GM21423 (cell line): Measurements from ENCODE around the gene OR8K5.
"Not testable (repeated sequence)": the region's sequence is repeated elsewhere in the genome, so short reads cannot be mapped to it uniquely, and the experiment has no call there.

Experiments
- ATAC-seq: cut with Tn5 transposase; IDR thresholded peaks from one replicate; pipeline ENCODE4 v1.9.1; 2021; ENCODE audit warnings: mild to moderate bottlenecking, moderate library complexity; ENCODE audit not compliant: unreplicated experiment

The OR8K5 gene, protein sequence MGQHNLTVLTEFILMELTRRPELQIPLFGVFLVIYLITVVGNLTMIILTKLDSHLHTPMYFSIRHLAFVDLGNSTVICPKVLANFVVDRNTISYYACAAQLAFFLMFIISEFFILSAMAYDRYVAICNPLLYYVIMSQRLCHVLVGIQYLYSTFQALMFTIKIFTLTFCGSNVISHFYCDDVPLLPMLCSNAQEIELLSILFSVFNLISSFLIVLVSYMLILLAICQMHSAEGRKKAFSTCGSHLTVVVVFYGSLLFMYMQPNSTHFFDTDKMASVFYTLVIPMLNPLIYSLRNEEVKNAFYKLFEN

DNA sequence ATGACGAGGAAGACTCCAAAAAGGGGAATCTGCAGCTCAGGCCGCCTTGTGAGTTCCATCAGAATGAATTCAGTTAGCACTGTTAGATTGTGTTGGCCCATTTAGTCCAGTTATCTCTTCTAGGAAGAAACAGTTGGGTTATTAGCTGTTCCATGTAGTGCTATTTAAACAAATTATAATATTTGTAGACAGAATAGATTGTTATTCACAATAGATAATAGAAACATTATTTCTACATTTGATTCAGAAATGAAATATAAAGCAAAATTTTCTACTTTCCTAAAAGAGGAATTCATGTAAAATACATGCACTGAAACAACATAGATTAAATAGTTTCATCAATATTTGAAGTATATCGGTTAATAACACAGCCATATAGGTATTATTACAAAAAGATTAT is at the start of gene OR8K5:
Gene OR8K5 (minus strand): TSS at position 101 of the 400 bp plus-strand sequence. CDS start 0 bp downstream, at position 101.
- ATAC-seq: no peak

DNA sequence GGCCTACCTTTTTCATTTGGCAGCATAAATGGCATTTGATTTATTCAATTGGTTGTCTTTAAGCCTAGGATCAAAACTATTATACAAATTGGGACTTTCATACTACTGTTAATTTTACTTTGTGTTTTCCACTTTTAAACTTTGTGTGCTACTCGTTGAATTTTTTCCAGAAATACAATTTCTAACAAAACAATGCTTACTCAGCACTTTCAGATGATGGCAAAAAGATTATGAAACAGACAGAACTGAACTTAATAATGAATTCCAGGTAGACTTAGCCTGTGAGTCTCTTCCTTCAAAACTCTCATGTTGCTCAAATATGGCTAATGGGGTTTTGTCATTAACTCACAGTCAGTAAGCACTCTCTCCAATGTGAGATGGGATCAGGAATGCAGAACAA is 47.7 kb upstream of the OR8K5 start:
- no peak for ATAC-seq

DNA sequence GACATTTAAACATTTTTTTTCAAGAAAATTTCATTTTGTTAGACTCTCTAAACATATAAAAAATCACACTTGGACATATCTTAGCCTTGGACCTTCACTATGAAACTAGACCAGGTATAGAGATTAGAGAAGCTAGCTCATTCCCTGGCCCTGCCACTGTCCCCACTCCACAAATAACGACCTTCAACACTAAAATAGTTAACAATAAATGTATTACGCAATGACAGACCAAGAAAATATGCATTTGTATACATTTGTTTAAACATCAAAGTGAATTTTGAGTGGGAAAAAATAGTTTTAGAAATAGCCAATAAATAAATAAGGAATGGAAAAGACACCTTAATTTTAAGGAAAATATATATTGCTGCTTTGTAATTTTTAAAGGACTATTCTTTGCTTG is 37.2 kb upstream of the OR8K5 start:
- ATAC-seq: no peak

DNA sequence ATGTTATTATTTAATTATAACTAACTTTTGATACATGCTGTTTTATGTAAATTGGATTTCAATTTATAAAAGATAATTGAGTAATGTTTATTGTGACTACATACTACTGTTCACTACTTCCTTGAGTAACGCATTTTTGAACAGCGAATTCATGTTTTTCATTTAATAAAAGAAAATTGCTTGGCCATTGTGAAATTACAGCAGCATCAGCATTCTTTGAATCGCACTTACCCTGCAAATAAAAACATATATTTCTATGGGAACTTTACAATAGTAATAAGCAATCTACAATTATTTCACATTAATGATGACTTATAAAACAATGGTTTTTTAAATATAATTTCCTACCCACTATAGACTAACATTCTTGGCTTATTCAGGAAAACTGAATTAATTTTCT is 36.6 kb upstream of the OR8K5 start:
- ATAC-seq: no peak

DNA sequence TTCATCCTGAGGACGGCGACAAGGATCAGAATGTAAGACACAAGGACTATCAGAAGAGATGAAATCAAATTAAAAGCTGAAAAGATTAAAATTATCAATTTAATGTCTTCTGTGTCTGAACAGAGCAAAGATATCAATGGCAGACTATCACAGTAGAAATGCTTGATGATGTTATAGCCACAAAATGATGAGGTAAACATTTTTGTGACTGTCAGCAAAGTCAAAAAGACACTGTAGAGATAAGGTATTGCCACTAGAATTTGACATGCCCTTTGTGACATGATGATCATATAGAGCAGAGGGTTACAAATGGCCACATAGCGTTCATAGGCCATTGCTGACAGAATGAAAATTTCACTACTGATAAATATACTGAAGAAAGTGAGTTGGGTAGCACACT is 28.5 kb upstream of the OR8K5 start:
- no peak for ATAC-seq

DNA sequence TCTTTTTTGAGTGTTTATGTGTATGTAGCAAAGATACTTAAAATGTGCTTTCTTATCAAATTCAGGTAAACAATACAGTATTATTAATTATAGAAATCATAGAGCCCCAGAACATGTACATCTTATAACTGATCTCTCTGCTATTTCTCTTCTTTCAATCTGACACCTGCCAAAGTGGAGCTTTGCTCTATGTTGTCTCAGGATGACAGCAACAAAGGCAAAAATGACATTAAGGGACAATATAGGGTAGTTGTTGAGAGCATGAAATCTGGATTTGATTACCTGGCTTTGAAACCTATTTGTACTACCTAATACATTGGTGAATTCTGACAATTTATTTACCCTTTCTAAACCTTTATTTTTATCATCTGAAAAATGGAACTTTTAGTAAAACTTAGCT is 23.3 kb upstream of the OR8K5 start:
- no peak for ATAC-seq

DNA sequence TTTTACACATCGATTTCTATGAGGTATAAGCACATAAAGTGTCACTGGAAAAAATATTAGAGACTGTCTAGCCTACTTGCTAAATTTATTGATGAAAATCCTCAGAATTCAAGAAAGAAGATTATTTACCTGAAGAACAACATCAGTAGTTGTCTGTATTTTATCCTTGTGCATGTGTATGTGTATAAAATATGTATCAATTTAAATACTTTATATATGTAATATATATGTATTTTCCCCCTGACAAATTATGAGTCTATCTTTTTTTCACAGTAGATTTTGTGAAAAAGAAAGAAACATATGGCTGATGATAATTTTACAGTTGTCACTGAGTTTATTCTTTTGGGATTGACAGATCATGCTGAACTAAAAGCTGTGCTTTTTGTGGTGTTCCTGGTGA is 16.2 kb upstream of the OR8K5 start, which contains the start of gene OR5J2:
Gene OR5J2 (plus strand): TSS at position 301 of the 400 bp plus-strand sequence. CDS start 0 bp downstream, at position 301.
- no peak for ATAC-seq

DNA sequence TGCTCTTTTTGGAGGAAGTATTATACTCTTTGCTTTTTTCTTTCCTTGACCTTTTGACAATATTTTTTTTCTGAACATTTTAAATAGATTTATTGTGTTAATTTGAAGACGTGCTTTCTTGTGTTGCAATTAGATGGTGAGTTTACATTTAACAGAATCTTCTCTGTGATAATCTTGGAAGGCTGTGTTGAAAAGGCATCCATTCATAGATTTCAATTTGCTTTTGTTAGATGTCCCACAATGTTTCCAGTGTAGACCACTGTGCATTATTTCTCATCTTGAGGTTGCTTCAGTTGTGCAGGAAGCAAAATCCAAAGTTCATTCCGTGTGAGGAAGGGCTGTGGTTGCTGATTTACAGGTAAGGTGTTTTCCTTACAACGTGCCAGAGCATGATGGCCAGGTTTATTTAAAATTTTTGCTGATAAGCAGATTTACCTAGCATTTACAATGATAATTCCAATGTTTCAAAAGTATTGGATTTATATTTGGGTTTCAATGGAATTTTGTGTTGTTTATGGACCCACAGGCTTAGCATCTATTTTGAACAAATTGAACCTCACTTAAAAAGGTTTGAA is 12.2 kb upstream of the OR8K5 start:
- ATAC-seq: no peak

DNA sequence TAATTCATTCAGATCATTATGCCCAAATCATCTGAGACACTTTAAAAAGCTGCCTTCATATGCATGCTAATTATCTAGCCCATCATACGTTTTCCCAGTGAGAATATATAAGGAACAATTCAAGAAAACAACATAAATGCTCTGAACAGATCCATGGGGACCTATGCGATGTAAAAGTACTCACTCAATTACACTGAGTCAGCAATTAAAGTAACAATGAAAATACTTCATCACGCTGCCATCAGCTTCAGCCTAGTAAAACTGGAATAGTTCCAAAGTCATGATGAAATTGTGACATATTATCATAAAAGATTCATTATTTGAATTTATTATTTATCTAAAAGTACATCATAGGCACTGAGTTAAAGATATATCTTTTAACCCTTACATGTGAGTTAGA is 3.7 kb upstream of the OR8K5 start:
- no peak for ATAC-seq

DNA sequence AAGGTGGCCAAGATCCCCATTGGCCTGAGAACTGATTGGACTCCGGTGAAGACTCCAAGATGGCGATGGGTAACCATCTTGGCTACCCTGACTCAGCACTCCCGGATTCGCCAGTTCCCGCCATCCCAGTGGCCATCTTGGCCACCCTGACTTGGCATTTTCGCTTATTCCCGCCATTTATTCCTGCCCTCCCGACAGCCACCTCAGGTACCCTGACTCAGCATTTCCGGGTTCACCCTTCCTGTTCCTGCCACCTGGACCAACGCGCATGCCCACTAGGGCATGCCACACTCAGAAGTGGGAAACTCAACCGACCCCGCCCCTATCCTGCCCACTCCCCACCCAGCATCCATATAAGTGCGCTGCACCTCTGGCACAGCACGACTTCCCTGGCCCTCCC is 7.8 kb downstream of the OR8K5 start:
- ATAC-seq: no peak

DNA sequence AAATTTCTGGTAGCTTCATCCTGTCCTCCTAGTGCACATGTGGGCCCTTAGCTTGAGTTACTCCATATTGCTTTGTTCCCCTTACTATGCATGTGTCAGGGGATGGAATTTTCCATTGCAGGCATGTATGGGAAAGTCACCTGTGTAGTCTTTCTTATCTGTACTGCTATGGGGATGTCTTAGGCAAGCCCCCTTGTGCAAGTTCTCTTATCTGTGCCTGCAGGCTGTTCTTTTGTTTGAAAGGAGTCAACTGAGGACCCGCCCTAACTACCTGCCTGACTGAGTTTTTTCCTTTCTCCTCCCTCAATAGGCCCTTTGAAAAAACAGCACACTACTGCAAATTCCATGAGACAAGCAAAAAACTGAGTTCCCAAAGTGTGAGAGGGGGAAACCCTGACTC is 8.7 kb downstream of the OR8K5 start:
- ATAC-seq: no peak

DNA sequence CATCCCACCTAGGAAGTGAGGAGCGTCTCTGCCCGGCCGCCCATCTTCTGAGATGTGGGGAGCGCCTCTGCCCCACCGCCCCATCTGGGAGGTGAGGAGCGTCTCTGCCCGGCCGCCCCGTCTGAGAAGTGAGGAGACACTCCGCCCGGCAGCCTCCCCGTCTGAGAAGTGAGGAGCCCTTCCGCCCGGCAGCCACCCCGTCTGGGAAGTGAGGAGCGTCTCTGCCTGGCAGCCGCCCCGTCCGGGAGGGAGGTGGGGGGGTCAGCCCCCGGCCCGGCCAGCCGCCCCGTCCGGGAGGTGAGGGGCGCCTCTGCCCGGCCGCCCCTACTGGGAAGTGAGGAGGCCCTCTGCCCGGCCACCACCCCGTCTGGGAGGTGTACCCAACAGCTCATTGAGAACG is 16.4 kb downstream of the OR8K5 start:
- ATAC-seq: not testable (repeated sequence)

DNA sequence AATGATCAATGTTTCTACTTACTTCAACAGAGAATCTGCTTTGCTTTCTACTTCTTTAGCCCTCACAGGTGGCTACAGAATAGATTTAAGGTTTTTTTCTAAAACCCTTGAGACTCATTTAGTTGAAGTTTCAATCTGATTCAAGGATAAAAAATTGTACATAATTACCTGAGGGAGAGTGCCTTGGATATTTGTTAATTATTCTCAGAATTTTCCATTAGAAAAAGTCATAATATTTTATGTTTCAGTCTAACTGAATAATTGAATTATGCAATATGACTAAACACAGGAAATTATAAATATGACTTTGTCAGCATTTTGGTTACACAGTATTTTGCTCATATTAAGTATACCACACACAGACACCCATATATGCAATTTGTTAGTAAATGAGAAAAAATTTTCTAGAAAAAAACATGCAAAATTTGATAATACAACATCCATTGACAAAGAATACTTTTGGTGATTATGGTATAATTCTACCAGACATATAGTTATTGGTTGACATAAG is 19.9 kb downstream of the OR8K5 start, which contains the start of gene OR8J3:
Gene OR8J3 (minus strand): TSS at position 51 of the 511 bp plus-strand sequence. CDS start 2,483 bp downstream, outside the sequence.
- ATAC-seq: no peak

DNA sequence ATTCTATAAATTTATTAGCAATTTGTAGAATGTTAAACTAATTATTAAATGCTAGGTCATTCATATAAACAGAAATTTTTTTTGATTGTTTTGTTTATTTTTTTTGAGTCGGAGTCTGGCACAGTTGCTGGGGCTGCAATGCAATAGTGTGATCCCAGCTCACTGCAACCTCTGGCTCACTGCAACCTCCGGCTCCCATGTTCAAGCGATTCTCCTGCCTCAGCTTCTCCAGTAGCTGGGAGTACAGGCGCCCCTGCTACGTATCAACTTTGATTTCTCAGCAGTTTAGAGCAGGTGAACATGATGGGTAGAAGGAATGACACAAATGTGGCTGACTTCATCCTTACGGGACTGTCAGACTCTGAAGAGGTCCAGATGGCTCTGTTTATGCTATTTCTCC is 38.0 kb downstream of the OR8K5 start, which contains the start of gene OR8H3:
Gene OR8H3 (plus strand): TSS at position 301 of the 400 bp plus-strand sequence. CDS start 0 bp downstream, at position 301.
- no peak for ATAC-seq
